Right renal pelvis (tissue), 4 donors: ENCODE measurements around the gene AKR7A2. TPM values are rescaled to one million over a fixed set of nuclear protein-coding genes. Genes with fewer than 3 reads are reported as not detected.
"Not testable (repeated sequence)": the region's sequence is repeated elsewhere in the genome, so short reads cannot be mapped to it uniquely, and the experiment has no call there.

ENCODE experiments used
- DNase-seq, 4 donors: peaks; one replicate each; pipeline ENCODE4 v3.0.0-alpha.2; 2013; ENCODE audit warnings: low read depth in 4 of 4, low spot score in 3 of 4, missing footprints in 1 of 4
- polyA plus RNA-seq, 4 donors: library from polyadenylated mRNA; unstranded; fragments of 120-200 nt; gene quantifications; one replicate each; pipeline ENCODE4 v1.2.1, GENCODE V29; 2013; ENCODE audit not compliant: insufficient read length in 4 of 4

AKR7A2 gene
- polyA plus RNA-seq, 4 donors, result 80.6 to 103 (median 85.7) TPM

DNA sequence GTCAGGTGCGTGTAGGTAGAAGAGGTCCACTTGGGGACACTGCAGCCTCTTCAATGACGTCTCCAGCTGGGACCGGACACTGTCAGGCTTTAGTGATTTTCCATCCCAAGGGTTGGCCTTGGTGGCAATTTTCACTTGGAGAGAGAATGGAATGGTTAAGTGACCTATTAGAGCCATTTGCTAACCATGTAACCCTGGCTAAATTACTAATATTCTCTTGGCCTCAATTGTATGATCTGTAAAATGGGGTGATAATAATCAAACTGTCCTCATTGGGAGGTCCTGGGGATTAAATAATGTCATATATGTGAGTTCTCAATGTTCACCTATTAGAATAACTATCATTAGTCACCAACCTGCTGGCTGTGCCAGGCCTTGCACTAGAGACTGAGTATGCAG lies 3.4 kb downstream of the AKR7A2 start:
- DNase-seq, result no peak

DNA sequence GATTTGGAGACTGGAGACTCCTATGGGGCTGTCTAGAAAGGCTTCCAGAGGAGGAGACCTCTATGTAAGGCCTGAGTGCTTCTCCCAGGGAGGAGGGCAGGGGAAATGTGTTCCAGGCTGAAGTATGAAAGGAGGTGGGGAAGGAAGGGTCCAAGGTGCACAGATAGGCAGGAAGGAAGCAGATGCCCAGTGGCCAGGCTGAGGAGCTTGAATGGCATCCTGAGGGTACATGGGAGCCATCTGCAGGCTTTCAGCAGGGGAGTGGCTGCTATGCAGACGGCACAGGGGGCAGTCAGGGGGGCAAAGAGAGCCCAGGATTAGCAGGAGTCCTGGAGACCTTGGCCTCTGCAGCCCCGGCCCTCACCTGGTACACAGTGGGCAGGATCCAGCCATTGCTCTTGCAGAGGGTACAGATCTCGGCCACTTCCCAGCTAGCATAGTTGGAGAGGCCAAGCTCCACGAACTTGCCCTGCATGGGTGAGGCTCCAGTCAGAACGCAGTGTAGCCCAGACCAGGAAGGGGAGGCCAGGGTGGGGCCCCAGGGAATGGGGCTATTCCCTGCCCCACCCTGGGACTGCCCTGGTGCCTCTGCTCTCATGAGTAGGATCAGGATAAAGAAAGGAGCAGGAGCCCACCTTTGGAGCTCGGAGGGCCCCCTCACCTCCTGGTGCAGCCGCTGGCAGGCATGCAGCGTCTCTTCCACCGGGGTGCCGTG lies 4.0 kb downstream of the AKR7A2 start:
- DNase-seq, result no peak

- no peak for DNase-seq
These were observed 5.0 kb downstream of the AKR7A2 start for GRCh38 chr1:19306941-19307340.

GRCh38 chr1:19305880-19306279 lies 6.1 kb downstream of the AKR7A2 start:
- no peak for DNase-seq

DNA sequence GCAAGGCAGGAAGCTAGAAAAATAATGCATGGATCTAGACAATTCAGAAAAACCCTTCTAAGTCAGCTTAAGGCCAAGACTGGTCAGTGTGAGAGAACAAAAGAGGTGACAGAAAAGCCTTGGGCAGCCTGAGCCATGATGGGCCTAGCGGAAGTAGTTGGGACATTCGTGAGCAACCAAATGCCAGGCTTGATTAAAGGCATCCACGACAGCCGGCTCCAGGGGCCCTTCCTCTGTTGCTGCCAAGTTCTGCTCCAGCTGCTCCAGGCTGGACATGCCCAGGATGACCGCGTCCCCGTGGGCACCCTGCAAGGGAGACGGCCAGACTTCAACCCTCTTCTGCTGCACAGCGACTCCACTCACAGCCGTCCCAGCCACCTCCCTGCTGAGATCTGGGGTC lies 7.9 kb downstream of the AKR7A2 start:
- DNase-seq, result not testable (repeated sequence)

GRCh38 chr1:19300211-19300610 lies 11.7 kb downstream of the AKR7A2 start:
- DNase-seq, result no peak

DNA sequence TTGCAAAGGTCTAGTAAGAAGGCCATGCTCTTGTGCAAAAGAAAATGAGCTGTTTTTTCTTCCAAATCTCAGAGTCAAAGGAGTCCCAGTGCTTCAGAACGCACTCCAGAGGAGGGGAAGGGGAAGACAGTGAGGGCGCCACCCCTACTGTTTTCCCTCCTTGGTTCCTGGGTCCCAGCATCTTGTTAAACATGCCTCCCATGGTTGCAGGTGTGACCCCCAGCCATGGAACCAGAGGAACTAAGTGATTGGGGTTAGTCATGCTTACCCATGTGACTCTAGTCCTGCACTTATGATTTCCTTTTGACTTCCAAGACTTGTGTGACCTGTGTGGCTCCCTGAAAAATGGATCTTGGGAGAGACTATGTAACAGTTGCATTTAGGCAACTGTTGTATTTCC lies 17.3 kb downstream of the AKR7A2 start:
- no peak for DNase-seq

DNA sequence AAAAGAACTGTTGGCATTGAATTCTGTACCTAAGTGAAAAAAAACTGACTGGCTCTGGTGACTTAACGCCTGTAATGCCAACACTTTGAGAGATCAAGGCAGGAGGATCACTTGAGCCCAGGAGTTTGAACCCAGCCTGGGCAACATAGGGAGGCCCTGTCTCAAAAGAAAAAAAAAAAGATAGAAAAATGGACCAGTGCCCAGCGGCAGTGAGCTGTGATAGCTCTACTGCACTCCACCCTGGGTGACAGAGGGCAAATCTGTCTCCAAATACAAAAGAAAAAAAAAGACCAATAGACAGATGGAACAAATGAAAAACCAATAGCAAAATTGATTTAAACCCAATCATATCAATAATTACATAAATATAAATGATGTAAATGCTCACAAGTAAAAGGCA lies 22.7 kb downstream of the AKR7A2 start:
- DNase-seq, result no peak

DNA sequence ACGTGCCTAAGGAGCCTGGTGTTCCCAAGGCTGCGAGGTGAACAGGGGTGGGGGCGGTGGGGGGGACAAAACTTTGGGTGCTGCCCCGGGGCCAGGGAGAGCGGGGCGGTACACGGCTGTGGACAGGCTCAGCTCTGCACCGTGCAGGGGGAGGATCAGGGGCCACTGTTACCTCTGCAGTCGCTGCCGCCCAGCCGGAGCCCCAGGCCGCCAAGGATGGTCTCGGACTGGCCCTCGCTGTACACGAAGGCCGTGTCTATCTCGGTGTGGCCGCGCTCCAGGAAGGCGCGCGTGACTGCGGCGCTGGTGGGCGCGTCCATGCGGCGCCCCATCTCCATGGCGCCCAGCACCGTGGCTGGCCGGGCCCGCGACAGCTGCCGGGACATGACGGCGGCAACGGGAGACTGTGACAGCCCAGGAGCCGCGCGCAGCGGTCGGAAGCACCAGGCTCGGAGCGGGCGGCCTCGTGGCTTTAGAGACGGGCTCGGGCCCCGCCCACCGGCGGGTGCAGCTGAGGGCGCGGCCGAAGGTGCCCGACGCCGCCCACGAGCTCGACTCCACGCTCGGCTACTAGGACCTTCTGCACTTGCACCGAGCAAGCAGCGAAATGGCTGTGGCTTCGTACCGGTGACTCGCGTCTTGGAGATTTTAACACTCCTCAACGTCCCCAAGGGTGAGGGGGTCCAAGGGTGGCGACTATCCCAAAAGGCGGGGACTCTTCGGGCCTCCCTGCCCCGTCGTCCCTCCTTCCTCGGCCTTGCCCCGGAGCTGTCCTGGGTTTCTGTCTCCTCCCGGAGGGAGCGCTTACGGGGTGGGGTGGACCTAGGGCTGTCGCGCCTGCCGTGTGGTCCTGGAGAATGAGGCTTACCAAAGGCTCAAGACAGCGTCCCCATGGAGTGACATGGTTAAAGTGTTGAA lies 23.4 kb downstream of the AKR7A2 start, which contains the start of gene AKR7A3:
TSS of gene AKR7A3 (minus strand) at position 447 of the 918 bp plus-strand sequence. CDS start at position 386, 61 bp downstream.
- DNase-seq, result not testable (repeated sequence)

DNA sequence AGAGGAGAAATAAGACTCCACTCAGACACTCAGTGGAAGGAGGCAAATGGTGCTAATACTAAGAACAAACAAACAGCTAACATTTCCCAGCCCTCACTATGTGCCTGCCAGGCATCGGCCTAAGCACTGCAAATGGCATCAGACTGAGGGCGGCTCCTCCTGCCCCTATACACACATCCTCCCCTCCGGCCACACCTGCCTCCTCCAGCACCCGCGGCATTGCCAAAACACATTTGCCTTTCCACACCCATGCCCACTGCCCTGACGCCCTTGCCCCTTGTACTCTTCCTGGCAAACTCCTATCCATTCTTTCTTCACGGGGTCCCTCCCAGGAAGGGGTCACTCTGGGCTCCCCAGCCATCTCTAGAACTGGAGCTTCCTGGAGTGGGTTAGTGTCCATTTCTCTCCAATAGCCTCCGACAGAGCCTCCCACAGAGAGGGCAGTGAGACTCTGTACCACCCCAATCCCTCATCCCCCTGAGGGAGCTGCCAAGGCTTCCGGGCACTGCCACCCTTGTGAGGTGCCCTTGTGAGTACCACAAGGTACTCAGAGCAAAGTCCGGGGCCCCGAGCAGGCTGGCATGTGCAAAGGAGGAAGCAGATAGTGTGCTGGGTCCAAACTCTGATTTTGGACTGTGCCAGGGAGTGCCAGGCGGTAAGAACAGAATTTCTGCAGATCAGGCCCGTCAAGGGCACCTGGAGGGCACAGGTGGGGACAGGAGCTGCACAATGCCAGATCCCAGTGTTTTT lies 24.3 kb downstream of the AKR7A2 start:
- DNase-seq, result no peak

- DNase-seq, result not testable (repeated sequence)
These were observed 26.1 kb downstream of the AKR7A2 start for GRCh38 chr1:19285807-19286206.

- DNase-seq, result not testable (repeated sequence)
These were observed 26.6 kb downstream of the AKR7A2 start for GRCh38 chr1:19285366-19285765.

DNA sequence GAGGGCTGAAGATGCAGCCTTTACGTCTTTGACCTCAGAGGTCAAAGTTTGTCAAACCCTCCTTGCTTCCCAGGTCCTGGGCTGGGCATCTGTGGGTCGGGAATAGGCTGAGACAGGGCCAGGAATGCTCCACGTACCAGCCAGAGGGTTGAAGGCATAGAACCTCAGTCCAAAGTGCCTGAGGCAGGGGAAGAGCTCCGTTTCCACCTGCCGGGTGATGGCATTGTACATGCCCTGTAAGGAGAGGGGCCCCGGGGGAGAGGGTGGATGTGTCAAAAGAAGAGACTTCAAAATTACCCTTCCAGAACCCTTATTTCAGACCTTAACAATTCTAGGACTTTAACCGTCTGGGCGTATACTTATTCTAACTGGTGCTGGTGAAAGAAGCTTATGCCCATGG lies 27.1 kb downstream of the AKR7A2 start:
- DNase-seq, result no peak

DNA sequence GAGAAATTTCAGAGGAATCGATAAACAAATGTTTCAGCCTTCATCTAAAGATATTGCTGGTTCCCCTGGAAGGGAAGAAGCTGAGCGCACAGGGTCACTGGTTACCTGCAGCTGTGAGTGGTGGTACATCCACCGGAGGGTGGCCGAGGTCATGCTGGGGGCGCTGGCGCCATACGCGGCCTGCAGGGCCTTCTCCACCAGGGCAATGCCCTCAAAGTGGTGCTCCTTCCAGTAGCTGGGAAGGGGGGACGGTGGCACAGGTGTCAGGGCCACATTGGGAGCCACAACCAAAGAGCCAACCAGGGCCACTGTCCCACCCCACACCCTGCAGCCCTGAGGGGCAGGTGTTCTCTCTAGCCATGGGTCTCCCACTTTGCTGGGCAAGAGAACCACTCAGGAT lies 28.1 kb downstream of the AKR7A2 start:
- no peak for DNase-seq

GRCh38 chr1:19274636-19275035 lies 37.3 kb downstream of the AKR7A2 start:
- DNase-seq, result no peak

- not testable (repeated sequence) for DNase-seq
These were observed 38.0 kb downstream of the AKR7A2 start for GRCh38 chr1:19273844-19274531.

- DNase-seq, result no peak
These were observed 38.7 kb downstream of the AKR7A2 start for GRCh38 chr1:19273106-19273843.

DNA sequence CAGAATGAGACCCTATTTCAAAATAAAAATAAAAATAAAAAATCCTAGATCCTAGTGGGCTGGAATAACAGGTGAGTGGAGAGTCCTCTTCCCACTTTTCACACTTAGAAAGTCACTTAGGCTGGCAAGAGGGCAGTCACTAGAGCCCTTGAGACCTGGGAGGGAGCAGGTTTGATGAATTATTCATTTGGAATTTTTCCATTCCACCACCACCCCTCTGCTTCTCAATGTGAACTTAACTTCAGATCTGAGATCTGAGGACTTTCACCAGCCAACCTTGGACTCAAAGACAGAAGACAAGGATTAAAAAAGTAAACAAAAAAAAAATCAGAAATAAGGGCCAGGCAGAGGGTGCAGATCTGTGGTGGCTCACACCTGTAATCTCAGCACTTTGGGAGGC lies 39.9 kb downstream of the AKR7A2 start:
- DNase-seq, result no peak

DNA sequence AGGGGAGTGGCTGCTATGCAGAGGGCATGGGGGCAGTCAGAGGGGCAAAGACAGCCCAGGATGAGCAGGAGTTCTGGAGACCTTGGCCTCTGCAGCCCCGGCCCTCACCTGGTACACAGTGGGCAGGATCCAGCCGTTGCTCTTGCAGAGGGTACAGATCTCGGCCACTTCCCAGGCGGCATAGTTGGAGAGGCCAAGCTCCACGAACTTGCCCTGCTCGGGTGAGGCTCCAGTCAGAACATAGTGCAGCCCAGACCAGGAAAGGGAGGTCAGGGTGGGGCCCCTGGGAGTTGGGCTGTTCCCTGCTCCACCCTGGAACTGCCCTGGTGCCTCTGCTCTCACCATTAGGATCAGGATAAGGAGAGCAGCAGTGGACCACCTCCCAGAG lies 41.6 kb downstream of the AKR7A2 start:
- DNase-seq, result not testable (repeated sequence)
